ENCODE measurements around the gene SLC30A2.

- TF ChIP-seq, protein P1, sequence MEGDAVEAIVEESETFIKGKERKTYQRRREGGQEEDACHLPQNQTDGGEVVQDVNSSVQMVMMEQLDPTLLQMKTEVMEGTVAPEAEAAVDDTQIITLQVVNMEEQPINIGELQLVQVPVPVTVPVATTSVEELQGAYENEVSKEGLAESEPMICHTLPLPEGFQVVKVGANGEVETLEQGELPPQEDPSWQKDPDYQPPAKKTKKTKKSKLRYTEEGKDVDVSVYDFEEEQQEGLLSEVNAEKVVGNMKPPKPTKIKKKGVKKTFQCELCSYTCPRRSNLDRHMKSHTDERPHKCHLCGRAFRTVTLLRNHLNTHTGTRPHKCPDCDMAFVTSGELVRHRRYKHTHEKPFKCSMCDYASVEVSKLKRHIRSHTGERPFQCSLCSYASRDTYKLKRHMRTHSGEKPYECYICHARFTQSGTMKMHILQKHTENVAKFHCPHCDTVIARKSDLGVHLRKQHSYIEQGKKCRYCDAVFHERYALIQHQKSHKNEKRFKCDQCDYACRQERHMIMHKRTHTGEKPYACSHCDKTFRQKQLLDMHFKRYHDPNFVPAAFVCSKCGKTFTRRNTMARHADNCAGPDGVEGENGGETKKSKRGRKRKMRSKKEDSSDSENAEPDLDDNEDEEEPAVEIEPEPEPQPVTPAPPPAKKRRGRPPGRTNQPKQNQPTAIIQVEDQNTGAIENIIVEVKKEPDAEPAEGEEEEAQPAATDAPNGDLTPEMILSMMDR (IDR thresholded peaks at IDR 0.05), result no peak
- TF ChIP-seq EP300 (IDR thresholded peaks at IDR 0.05), result no peak
- TF ChIP-seq POLR2AphosphoS5 (IDR thresholded peaks at IDR 0.05), result no peak
These were observed 11.3 kb downstream of the SLC30A2 start for GRCh38 chr1:26034504-26035202.
